ENCODE results near the gene CRYZ.
A peak's percentile ranks its signal among the peaks of the same experiment; 100 is the strongest.
"Not testable (repeated sequence)": the region's sequence is repeated elsewhere in the genome, so short reads cannot be mapped to it uniquely, and the experiment has no call there.

The CRYZ gene

GRCh38 chr1:74681449-74681848 is 51.4 kb downstream of the CRYZ start:
- Histone ChIP-seq H3K9ac (ENCODE audit: low read length) (no peak overlapping the region), H3K4me3 (ENCODE audit: low read depth, low read length) (no peak overlapping the region), H3K27ac (ENCODE audit: low read depth, low read length) (no peak overlapping the region), H3K4me1 (ENCODE audit: control insufficient read depth, insufficient read depth, low read length) (no peaks in the 10 kb centered on the region), H3K36me3 (ENCODE audit: control insufficient read depth, insufficient read depth, low read length) (no peaks in the 10 kb centered on the region), H3K27me3 (ENCODE audit: control insufficient read depth, insufficient read depth, low read length) (no peaks in the 10 kb centered on the region), H3K9me3 (ENCODE audit: control insufficient read depth, insufficient read depth, low read depth, low read length) (no peaks in the 10 kb centered on the region)

- H3K4me1 ChIP-seq (ENCODE audit: control insufficient read depth, insufficient read depth, low read length): no peaks in the 10 kb centered on the region
- no peak overlapping the region for H3K27ac ChIP-seq (ENCODE audit: low read depth, low read length)
- no peaks in the 10 kb centered on the region for H3K36me3 ChIP-seq (ENCODE audit: control insufficient read depth, insufficient read depth, low read length)
- no peak overlapping the region for H3K9ac ChIP-seq (ENCODE audit: low read length)
- no peak overlapping the region for H3K4me3 ChIP-seq (ENCODE audit: low read depth, low read length)
- H3K9me3 ChIP-seq (ENCODE audit: control insufficient read depth, insufficient read depth, low read depth, low read length): no peaks in the 10 kb centered on the region
- H3K27me3 ChIP-seq (ENCODE audit: control insufficient read depth, insufficient read depth, low read length): no peaks in the 10 kb centered on the region
These were observed 51.8 kb downstream of the CRYZ start for GRCh38 chr1:74681001-74681400.

GRCh38 chr1:74679811-74680210 is 53.0 kb downstream of the CRYZ start:
- Histone ChIP-seq H3K9ac (ENCODE audit: low read length) (no peak overlapping the region), H3K27ac (ENCODE audit: low read depth, low read length) (no peak overlapping the region), H3K4me1 (ENCODE audit: control insufficient read depth, insufficient read depth, low read length) (no peaks in the 10 kb centered on the region), H3K9me3 (ENCODE audit: control insufficient read depth, insufficient read depth, low read depth, low read length) (no peaks in the 10 kb centered on the region), H3K4me3 (ENCODE audit: low read depth, low read length) (no peak overlapping the region), H3K36me3 (ENCODE audit: control insufficient read depth, insufficient read depth, low read length) (no peaks in the 10 kb centered on the region), H3K27me3 (ENCODE audit: control insufficient read depth, insufficient read depth, low read length) (peaks cover 4% of the 10 kb centered on the region; the same call in 1 of the 2 replicates)

GRCh38 chr1:74677926-74678325 is 54.9 kb downstream of the CRYZ start:
- Histone ChIP-seq H3K4me3 (ENCODE audit: low read depth, low read length) (no peak overlapping the region), H3K9me3 (ENCODE audit: control insufficient read depth, insufficient read depth, low read depth, low read length) (no peaks in the 10 kb centered on the region), H3K27me3 (ENCODE audit: control insufficient read depth, insufficient read depth, low read length) (peaks cover 21% of the 10 kb centered on the region), H3K4me1 (ENCODE audit: control insufficient read depth, insufficient read depth, low read length) (peaks cover 8% of the 10 kb centered on the region), H3K27ac (ENCODE audit: low read depth, low read length) (no peak overlapping the region), H3K36me3 (ENCODE audit: control insufficient read depth, insufficient read depth, low read length) (no peaks in the 10 kb centered on the region), H3K9ac (ENCODE audit: low read length) (no peak overlapping the region)

DNA sequence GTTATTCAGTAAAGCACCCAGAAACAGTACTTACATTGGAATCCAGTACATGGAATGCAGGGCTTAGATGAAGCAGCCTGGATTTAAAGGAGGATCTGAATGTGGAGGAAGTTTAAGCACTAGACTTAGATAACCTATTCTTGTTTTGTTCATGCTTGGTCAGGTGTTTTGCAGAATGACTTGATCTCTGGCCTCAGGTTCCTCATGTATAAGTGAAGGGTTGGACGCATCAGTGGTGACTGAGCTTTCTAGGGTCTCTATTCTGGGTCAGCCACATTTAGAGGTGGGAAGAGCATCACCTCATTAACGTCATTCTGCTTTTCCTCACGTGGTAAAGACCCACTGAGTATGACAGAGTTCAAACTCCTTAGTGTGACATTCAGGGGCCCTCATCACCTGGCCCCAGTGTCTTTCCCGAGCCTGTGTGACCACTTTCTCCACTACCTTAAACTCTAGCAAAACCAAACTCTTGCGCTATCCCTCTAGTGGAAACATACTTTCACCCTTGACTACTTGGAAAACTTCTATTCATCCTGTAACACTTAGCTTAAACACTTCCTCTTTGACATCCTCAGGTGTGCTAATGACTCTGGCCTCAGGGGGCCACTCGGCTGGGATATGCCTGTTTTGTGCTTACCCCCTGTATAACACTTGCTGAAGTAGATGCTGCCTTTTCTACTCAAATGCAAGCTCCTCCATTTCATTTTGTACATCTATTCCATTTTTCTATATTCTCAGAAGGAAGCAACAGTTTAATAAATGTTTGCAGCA is 58.4 kb downstream of the CRYZ start:
- Histone ChIP-seq H3K36me3 (ENCODE audit: control insufficient read depth, insufficient read depth, low read length) (no peaks in the 10 kb centered on the region), H3K4me3 (ENCODE audit: low read depth, low read length) (peak overlapping the region; percentile 53; the same call in 1 of the 2 replicates), H3K27me3 (ENCODE audit: control insufficient read depth, insufficient read depth, low read length) (peaks cover 26% of the 10 kb centered on the region), H3K27ac (ENCODE audit: low read depth, low read length) (no peak overlapping the region), H3K9me3 (ENCODE audit: control insufficient read depth, insufficient read depth, low read depth, low read length) (peaks cover 10% of the 10 kb centered on the region; the same call in 1 of the 2 replicates), H3K4me1 (ENCODE audit: control insufficient read depth, insufficient read depth, low read length) (peaks cover 8% of the 10 kb centered on the region), H3K9ac (ENCODE audit: low read length) (no peak overlapping the region)

DNA sequence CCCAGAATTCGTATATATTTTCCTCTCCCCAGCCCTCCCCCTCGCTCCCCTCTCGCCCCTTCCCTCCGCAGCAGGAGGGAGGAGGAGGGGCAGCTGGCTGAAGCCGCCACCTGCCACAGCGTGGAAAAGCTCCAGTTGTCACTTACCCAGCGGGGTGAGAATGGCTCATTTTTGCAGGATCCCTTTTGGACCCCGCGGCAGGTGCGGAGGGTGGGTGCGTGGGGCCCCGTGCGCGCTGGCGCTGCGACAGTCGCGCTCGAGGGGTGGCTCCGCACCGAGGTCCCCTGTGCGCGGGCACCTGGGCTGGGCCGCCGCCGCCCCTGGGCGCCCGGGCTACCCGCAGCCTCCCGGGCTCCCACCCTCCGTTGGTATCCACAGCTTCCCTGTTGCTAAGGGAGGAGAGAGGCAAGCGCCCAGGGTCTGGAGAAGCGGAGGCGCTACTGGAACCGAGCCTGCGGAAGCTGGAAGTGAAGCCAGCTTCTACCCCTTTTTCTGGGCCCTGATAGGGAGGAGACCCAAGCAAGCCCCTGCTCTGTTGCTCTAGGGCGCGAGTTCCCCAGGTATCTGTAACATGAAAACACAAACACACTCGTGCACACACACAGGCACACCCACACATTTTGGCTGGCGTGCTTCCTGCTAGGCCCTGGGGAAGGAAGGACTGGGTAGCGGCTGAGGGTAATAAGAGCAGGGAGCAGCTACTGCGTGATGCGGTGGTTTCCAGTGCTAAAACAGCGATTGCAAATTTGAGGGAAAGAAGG is 59.3 kb downstream of the CRYZ start, which contains the start of gene ERICH3:
Gene ERICH3, minus strand, starts transcription at position 442 of the 761 bp plus-strand sequence. Its CDS starts 273 bp downstream, at position 169.
- no peak within 1 kb of the TSS for H3K27ac ChIP-seq (ENCODE audit: low read depth, low read length)
- H3K4me3 ChIP-seq (ENCODE audit: low read depth, low read length): peak within 1 kb of the TSS; percentile 53
- no peaks in the 10 kb centered on the region for H3K36me3 ChIP-seq (ENCODE audit: control insufficient read depth, insufficient read depth, low read length)
- H3K9ac ChIP-seq (ENCODE audit: low read length): no peak within 1 kb of the TSS
- H3K27me3 ChIP-seq (ENCODE audit: control insufficient read depth, insufficient read depth, low read length): peaks cover 26% of the 10 kb centered on the region
- peaks cover 10% of the 10 kb centered on the region; the same call in 1 of the 2 replicates for H3K9me3 ChIP-seq (ENCODE audit: control insufficient read depth, insufficient read depth, low read depth, low read length)
- peaks cover 8% of the 10 kb centered on the region for H3K4me1 ChIP-seq (ENCODE audit: control insufficient read depth, insufficient read depth, low read length)

- H3K9ac ChIP-seq (ENCODE audit: low read length); H3K36me3 ChIP-seq (ENCODE audit: control insufficient read depth, insufficient read depth, low read length); H3K4me3 ChIP-seq (ENCODE audit: low read depth, low read length); H3K4me1 ChIP-seq (ENCODE audit: control insufficient read depth, insufficient read depth, low read length); H3K27ac ChIP-seq (ENCODE audit: low read depth, low read length): not testable (repeated sequence)
- peaks cover 26% of the 10 kb centered on the region for H3K27me3 ChIP-seq (ENCODE audit: control insufficient read depth, insufficient read depth, low read length)
- peaks cover 10% of the 10 kb centered on the region; the same call in 1 of the 2 replicates for H3K9me3 ChIP-seq (ENCODE audit: control insufficient read depth, insufficient read depth, low read depth, low read length)
These were observed 62.0 kb downstream of the CRYZ start for GRCh38 chr1:74670866-74671265.

Measured in HUES6 (cell line).